DOHH2 (cell line): Measurements from ENCODE around the gene FMNL1.

Experiments
- H3F3A ChIP-seq: fragments of 200-600 bp; sonication (generic), shearing (Covaris generic); 2 replicates; pipeline ENCODE4 v1.6.0; 2016; ENCODE audit warnings: antibody characterized with exemption, mild to moderate bottlenecking; ENCODE audit not compliant: control insufficient read depth, insufficient read depth
- H3K27ac ChIP-seq: fragments of 200-600 bp; sonication (generic); 2 replicates; pipeline ENCODE4 v1.5.1; 2014; ENCODE audit warnings: low read depth, mild to moderate bottlenecking, low read length, moderate library complexity
- H3K27me3 ChIP-seq: fragments of 200-600 bp; sonication (generic); 2 replicates; pipeline ENCODE4 v1.6.1; 2014; ENCODE audit warnings: mild to moderate bottlenecking, low read length, mixed read lengths; ENCODE audit not compliant: control insufficient read depth
- H3K36me3 ChIP-seq: fragments of 200-600 bp; sonication (generic); 2 replicates; pipeline ENCODE4 v1.6.1; 2014; ENCODE audit warnings: mild to moderate bottlenecking, low read length, moderate library complexity, mixed read lengths; ENCODE audit not compliant: control insufficient read depth
- H3K4me1 ChIP-seq: fragments of 200-600 bp; sonication (generic); 2 replicates; pipeline ENCODE4 v1.6.1; 2014; ENCODE audit warnings: mild to moderate bottlenecking, low read length, mixed read lengths; ENCODE audit not compliant: control insufficient read depth
- H3K4me2 ChIP-seq: fragments of 200-600 bp; sonication (generic); 2 replicates; pipeline ENCODE4 v1.6.0; 2014; ENCODE audit warnings: mild to moderate bottlenecking, low read length, moderate library complexity
- H3K4me3 ChIP-seq: fragments of 200-600 bp; sonication (generic); 2 replicates; pipeline ENCODE4 v1.5.1; 2014; ENCODE audit warnings: mild to moderate bottlenecking, low read length, mixed read lengths
- H3K79me2 ChIP-seq: fragments of 200-600 bp; sonication (generic); 2 replicates; pipeline ENCODE4 v1.6.1; 2014; ENCODE audit warnings: mild to moderate bottlenecking, low read length, mixed read lengths; ENCODE audit not compliant: control insufficient read depth
- H3K9me2 ChIP-seq: fragments of 200-600 bp; sonication (generic); replicated peaks from 2 replicates; pipeline ENCODE4 v1.6.1; 2014; ENCODE audit warnings: mild to moderate bottlenecking, low read length, mixed read lengths; ENCODE audit not compliant: control insufficient read depth
- H3K9me3 ChIP-seq: fragments of 200-600 bp; sonication (generic); 2 replicates; pipeline ENCODE4 v1.6.1; 2014; ENCODE audit warnings: antibody characterized with exemption, low read length, mixed read lengths; ENCODE audit not compliant: control insufficient read depth, insufficient read depth
- H4K20me1 ChIP-seq: fragments of 200-600 bp; sonication (generic); 2 replicates; pipeline ENCODE4 v1.6.0; 2014; ENCODE audit warnings: low read depth, mild to moderate bottlenecking, antibody characterized with exemption, low read length, moderate library complexity; ENCODE audit not compliant: control insufficient read depth, insufficient read depth
- EZH2phosphoT487 ChIP-seq: fragments of 200-600 bp; sonication (generic); IDR thresholded peaks from 2 replicates; pipeline ENCODE4 v1.6.1; 2017; ENCODE audit warnings: borderline replicate concordance, mild to moderate bottlenecking, antibody characterized with exemption, low read length, moderate library complexity, mixed read lengths
- TF ChIP-seq, protein P1 (sequence below): fragments of 200-600 bp; sonication (generic); IDR thresholded peaks from one replicate; pipeline ENCODE4 v1.5.1; 2014; ENCODE audit warnings: antibody characterized with exemption, mild to moderate bottlenecking, low read depth, low read length; ENCODE audit not compliant: poor library complexity, severe bottlenecking

The FMNL1 gene

DNA sequence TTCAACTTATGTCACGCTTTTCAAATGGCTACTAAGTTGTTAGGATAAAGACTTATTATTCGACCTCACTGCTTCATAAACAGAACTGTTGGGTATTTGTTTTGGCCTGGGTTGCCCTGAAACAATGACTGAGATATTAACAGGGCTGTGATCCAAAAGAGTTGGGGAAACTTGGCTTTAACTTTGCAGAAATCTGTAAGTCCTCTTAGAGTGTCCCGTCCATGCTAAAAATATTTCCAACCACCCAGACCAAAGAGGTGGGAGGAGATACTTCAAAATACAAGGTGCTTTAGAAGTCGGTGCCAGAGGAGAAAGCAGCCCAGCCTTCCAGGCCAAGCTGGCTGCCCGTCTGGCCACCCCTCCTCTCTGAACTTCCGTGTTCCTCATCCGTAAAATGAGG, 56.3 kb downstream of the FMNL1 start:
- Histone ChIP-seq H3K4me3 (no peak overlapping the region), H3K9me3 (no peaks in the 10 kb centered on the region), H3K9me2 (no peaks in the 10 kb centered on the region), H3K4me2 (no peak overlapping the region), H3K27ac (no peak overlapping the region), H4K20me1 (no peaks in the 10 kb centered on the region; the same call in 1 of the 2 replicates), H3K4me1 (peaks cover 4% of the 10 kb centered on the region; the same call in 1 of the 2 replicates), H3K79me2 (no peaks in the 10 kb centered on the region), H3K27me3 (no peaks in the 10 kb centered on the region), H3F3A (peaks cover 8% of the 10 kb centered on the region; the same call in 1 of the 2 replicates), H3K36me3 (peaks cover 21% of the 10 kb centered on the region)
- TF ChIP-seq EZH2phosphoT487 = no peak
- TF ChIP-seq, protein P1, sequence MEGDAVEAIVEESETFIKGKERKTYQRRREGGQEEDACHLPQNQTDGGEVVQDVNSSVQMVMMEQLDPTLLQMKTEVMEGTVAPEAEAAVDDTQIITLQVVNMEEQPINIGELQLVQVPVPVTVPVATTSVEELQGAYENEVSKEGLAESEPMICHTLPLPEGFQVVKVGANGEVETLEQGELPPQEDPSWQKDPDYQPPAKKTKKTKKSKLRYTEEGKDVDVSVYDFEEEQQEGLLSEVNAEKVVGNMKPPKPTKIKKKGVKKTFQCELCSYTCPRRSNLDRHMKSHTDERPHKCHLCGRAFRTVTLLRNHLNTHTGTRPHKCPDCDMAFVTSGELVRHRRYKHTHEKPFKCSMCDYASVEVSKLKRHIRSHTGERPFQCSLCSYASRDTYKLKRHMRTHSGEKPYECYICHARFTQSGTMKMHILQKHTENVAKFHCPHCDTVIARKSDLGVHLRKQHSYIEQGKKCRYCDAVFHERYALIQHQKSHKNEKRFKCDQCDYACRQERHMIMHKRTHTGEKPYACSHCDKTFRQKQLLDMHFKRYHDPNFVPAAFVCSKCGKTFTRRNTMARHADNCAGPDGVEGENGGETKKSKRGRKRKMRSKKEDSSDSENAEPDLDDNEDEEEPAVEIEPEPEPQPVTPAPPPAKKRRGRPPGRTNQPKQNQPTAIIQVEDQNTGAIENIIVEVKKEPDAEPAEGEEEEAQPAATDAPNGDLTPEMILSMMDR = no peak

DNA sequence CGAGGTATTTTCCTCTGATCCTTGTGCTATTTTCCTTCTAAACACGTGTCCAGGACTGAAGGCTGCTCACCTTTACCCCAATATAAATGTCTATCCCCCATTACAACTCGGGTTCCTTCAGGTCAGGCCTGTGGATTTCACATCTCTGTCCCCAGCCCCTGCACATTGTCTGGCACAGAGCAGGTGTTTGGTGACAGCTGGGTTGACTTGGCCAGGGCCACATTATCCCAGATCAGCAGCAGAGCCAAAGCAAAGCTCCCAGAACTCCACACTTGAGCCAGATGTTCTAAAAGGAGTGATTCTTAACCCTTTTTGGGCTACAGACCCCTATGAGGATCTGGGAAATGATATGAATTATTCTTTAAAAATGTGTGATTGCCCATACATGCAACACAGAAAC, 58.2 kb downstream of the FMNL1 start:
- peaks cover 28% of the 10 kb centered on the region for H3K36me3 ChIP-seq
- H3K9me2 ChIP-seq = no peaks in the 10 kb centered on the region
- no peak overlapping the region for H3K27ac ChIP-seq
- H4K20me1 ChIP-seq = no peaks in the 10 kb centered on the region; the same call in 1 of the 2 replicates
- H3F3A ChIP-seq = peaks cover 8% of the 10 kb centered on the region; the same call in 1 of the 2 replicates
- no peak overlapping the region for H3K4me3 ChIP-seq
- peaks cover 9% of the 10 kb centered on the region for H3K4me1 ChIP-seq
- H3K9me3 ChIP-seq = no peaks in the 10 kb centered on the region
- H3K79me2 ChIP-seq = no peaks in the 10 kb centered on the region
- H3K4me2 ChIP-seq = no peak overlapping the region
- TF ChIP-seq, protein P1 = no peak
- no peaks in the 10 kb centered on the region for H3K27me3 ChIP-seq

DNA sequence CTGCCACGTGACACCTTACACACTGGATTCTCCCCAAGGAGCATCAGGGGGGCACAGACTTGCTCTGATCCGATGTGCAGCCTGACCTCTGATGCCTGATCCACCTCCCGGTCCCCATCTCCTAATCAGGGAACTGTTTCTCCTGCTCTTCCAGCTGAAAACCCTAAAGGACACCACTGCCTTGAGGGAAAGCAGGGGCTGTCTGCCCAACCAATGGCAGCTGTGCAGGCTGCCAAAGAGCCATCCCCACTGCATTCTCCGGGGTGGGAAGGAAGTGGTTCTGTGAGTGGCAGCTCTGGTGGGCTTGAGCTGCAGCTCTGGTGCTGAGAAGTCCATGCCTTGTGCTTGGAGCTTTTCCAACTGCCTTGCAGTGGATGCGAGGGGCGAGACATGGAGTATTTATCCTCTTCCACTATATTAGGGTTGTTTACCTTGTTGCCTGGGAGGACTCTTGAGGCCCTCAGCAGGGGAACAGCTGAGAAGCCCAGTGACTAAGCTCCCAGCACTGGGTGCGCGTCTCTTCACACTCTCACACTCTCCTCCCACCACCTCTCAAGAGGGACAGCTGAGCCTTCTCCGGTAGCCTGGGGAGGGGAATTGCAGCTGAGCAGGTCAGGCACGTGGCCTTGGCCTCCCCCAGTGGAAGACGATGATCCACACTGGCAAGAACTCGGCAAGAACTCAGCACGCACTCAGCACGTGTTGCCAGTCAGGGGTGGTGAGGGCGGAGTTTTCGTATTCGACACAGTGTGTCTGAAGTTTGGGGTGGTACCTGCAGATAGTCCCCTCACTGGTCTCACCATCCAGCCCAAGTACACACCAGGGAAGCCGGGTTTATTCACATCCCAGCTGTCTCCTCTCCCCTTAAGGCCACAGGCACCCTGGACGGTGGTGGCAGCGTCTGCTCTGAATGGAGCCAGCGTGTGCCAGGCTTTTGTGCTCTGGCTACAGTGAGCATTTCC, 61.3 kb downstream of the FMNL1 start:
- Histone ChIP-seq H3K4me1 (peaks cover 5% of the 10 kb centered on the region), H3K4me3 (no peak overlapping the region), H3K27ac (no peak overlapping the region), H3K36me3 (peaks cover 38% of the 10 kb centered on the region), H3K79me2 (no peaks in the 10 kb centered on the region), H3F3A (peaks cover 5% of the 10 kb centered on the region; the same call in 1 of the 2 replicates), H3K4me2 (no peak overlapping the region), H4K20me1 (no peaks in the 10 kb centered on the region), H3K9me2 (no peaks in the 10 kb centered on the region), H3K9me3 (no peaks in the 10 kb centered on the region), H3K27me3 (no peaks in the 10 kb centered on the region)
- no peak for TF ChIP-seq EZH2phosphoT487
- TF ChIP-seq, protein P1 = no peak
